DMS53 treated with DMSO at 0.1 percent for 48 hours (cell line): ENCODE data around the gene CRLF2.
"Not testable (repeated sequence)": the region's sequence is repeated elsewhere in the genome, so short reads cannot be mapped to it uniquely, and the experiment has no call there.

Experiments
- DNase-seq: peaks from one replicate; lab custom pipeline; 2025; ENCODE audit not compliant: unreplicated experiment; lab: John Stamatoyannopoulos, UW

CRLF2 gene

DNA sequence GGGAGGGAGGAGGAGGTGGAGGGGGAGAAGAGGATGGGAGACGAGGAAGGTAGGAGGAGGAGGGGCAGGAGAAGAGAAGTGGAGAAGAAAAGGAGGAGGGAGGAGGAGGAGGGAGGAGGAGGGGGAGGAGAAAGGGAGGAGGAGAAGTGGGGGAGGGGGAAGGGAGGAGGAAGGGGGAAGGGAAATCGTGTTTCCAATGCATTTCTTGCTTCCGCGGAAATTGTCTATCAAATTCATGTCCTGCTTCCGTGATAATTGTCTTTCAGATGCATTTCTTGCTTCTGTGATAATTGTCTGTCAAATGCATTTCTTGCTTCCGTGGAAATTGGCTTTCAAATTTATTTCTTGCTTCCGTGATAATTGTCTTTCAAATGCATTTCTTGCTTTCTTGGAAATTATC, 43.3 kb downstream of the CRLF2 start:
- no peak for DNase-seq

DNA sequence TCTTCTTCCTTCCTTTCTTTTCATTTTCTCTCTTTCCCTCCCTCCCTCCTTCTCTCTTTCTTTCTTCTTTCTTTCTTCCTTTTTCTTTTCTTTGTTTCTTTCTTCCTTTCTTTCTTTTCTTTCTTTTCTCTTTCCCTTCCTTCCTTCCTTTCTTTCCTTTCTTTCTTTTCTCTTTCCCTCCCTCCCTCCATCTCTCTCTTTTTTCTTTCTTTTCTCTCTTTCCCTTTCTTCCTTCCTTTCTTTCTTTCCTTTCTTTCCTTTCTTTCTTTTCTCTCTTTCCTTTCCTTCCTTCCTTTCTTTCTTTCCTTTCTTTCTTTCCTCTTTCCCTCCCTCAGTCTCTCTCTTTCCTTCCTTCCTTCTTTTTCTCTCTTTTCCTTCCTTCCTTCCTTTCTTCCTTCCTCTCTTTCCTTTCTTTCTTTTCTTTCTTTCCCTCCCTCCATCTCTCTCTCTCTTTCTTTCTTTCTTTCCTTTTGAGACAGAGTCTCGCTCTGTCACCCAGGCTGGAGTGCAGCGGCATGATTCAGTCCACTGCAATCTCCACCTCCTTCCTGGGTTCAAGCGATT, 44.4 kb downstream of the CRLF2 start:
- DNase-seq = no peak

DNA sequence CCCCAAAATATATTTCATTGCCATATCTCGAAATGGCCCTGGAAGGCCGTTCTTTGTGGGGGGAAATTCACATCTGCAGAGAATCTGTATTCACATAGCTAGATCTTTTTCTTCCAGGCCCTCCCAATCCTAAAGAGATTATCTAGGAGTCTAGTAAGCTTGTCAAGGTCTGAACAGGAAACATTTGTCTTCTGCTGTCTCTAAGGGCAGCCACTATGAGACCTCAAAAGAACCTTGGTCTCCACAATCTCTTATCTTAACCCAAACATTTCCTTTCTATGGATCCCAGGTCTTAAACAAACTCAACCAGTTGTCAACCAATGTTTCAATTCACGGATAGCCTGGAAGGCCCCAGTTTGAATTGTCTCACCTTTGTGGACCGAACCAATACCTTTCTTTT, 45.0 kb downstream of the CRLF2 start:
- no peak for DNase-seq

DNA sequence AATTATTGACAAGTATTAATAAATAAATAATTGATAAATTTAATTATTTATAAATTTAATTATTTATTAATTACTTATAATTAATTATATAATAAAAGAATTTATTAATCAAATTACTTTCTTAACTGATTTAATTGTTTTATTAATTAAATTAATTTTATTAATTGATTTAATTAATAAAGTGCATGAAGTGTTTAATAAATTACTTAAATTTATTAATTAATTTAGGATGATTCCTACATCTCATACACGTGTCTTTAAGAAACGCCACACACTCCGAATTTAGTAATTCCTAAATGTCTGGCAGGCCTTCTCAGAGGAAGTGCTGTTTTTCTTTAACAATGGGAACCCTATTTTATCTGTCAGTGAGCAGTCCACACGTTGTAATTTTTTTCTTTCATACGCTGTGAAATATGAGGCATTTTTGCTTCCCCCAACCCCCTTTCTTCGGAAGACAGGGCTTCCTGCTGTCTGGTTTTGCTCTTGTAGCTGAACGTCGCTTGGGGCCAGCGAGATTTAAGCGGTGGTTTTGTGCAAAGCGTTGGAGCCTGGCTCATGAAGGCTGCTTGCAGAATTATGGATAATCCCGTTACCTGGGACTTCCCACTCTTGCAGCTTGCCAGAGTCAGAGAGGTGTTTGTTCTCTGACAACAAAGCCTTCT, 46.8 kb downstream of the CRLF2 start:
- no peak for DNase-seq

DNA sequence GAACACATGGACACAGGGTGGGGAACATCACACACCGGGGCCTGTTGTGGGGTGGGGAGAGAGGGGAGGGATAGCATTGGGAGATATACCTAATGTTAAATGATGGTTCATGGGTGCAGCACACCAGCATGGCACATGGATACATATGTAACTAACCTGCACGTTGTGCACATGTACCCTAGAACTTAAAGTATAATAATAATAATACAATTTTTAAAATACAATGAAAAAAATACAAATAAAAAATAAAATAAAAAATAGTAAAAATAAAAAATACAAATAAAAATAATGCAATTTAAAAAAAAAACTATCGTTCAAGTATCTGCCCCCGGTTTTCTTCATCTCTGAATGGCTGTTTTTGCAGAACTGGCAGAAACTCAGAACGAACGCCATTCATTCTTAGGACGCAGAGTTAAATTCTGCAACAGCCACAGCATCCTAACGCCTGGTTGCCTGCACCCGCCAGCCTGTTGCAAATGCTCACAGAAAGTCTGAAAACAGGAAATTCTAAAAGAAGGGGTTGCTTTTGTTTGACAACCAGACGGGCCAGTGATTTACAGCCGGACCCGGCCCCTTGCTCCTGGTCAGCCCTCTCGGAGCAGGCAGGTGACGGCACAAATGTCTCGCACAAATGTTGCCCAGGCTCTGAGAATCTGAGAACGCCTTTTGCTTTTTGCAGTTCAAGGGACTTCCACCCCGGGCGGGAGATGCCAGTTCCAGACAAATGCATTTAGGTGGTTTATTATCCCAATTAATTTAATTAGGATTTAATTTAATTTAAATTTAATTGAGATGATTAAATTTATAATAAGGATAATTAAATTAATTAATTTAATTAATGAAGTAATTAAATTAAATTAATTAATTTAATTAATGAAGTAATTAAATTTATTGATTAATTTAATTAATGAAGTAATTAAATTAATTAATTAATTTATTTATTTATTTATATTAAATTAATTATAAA, 47.8 kb downstream of the CRLF2 start:
- DNase-seq = no peak

DNA sequence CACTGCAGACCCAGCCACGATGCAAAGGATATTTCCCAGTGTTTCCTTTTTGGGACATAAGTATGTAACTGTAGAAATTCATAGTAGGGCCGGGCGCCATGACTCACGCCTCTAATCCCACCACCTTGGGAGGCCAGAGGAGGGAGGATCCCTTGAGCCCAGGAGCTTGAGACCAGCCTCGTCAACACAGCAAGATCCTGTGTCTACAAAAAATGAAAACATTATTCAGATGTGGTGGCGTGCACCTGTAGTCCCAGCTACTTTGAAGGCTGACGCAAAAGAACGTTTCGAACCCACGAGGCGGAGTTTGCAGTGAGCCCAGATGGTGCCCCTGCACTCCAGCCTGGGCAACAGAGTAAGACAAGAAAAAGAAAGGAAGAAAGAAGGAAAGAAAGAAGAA, 49.2 kb downstream of the CRLF2 start:
- no peak for DNase-seq

DNA sequence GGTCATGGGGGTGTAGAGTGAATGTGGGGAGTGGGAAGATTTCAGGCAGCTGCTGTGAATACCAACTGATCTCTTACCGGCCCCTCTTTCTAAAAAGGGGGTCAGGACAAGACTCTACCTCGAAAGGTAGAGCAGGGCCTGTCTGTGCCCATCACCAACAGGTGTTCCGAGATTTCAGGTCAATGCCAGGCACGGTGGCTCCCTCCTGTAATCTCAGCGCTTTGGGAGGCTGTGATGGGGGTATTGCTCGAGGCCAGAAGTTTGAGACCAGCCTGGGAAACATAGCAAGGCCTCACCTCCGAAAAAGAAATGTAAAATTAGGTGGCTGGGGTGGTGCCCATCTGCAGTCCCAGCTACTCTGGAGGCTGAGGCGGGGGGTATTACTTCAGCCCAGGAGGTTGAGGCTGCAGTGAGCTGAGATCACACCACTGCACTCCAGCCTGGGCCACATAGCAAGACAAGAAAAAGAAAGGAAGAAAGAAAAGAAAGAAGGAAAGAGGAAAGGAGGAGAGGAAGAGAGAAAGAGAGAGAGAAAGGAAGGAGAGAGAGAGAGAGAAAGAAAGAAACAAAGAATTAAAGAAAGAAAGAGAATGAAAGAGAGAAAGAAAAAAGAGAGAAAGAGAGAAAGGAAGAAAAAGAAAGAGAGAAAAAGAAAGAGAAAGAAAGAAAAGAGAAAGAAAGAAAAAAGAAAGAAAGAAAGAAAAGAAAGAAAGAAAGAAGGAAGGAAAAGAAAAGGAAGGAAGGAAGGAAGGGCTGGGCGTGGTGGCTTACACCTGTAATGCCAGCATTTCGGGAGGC, 50.1 kb downstream of the CRLF2 start:
- DNase-seq = no peak

DNA sequence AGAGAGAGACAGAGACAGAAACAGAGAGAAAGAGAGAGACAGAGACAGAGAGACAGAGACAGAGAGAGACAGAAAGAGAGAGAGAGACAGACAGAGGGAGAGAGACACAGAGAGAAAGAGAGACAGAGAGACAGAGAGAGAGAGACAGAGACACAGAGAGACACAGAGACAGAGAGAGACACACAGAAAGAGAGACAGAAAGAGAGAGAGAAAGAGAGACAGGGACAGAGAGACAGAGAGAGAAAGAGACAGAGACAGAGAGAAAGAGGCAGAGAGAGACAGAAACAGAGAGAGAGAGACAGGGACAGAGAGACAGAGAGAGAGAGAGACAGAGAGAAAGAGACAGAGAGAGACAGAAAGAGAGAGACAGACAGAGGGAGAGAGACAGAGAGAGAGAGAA, 52.9 kb downstream of the CRLF2 start:
- no peak for DNase-seq

DNA sequence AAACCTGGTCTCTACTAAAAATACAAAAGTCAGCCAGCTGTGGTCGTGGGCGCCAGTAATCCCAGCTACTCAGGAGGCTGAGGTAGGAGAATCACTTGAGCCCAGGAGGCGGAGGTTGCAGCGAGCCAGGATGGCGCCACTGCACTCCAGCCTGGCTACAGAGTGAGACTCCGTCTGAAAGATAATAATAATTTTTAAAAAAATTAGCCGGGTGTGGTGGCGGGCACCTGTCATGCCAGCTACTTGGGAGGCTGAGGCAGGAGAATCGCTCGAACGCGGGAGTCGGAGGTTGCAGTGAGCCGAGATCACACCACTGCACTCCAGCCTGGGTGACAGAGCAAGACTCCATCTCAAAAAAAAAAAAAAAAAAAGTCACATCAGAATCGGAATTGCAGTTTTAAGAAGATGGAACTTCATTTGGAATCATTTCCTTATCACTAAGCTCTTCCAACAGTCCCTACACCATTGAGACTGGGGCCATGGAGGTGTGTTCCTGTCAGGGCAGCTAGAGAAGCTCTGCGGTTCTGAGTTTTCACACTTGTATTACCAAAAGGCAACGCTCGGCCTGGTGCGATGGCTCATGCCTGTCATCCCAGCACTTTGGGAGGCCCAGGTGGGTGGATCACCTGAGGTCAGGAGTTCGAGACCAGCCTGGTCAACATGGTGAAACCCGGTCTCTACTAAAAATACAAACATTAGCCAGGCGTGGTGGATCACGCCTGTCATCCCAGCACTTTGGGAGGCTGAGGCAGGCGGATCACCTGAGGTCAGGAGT, 55.6 kb downstream of the CRLF2 start:
- DNase-seq = not testable (repeated sequence)

DNA sequence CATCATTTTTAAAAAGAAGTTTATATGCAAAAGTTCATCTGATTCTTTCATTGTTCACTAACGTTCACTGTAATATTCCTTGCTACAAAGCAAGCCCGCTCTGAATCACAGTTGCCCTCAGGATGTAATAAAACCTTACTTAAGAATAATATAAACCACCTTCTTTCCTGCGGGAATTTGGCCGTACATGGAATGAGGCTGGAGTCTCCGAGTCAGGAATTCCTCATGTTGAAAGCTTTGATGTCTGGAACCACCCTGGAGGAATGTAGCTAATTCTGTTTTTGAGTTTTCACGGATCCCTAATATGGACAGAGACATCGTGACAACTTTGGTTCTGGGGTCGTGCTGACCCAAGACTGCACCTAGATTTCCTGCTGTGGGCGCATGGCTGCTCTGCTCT, 58.5 kb downstream of the CRLF2 start:
- DNase-seq = no peak

DNA sequence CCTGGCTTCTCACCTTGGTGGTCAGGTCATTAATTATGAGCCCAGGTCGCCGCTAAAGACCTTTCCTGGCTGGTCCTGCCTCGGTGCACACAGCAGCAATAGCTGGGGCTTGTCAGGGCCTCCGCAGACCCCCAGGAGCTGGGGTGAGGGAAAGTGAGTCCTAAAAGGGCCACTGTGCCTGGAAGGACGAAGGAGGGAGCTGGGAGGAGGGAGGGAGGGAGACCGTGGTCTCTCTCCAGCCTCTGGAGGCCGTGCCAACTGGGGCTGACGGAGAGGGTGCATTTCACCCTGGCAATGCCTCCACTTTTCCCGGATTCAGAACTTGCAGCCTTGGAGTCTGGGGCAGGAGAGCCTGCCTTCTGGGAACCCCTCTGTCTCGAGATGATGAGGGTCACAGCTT, 60.4 kb downstream of the CRLF2 start:
- no peak for DNase-seq

DNA sequence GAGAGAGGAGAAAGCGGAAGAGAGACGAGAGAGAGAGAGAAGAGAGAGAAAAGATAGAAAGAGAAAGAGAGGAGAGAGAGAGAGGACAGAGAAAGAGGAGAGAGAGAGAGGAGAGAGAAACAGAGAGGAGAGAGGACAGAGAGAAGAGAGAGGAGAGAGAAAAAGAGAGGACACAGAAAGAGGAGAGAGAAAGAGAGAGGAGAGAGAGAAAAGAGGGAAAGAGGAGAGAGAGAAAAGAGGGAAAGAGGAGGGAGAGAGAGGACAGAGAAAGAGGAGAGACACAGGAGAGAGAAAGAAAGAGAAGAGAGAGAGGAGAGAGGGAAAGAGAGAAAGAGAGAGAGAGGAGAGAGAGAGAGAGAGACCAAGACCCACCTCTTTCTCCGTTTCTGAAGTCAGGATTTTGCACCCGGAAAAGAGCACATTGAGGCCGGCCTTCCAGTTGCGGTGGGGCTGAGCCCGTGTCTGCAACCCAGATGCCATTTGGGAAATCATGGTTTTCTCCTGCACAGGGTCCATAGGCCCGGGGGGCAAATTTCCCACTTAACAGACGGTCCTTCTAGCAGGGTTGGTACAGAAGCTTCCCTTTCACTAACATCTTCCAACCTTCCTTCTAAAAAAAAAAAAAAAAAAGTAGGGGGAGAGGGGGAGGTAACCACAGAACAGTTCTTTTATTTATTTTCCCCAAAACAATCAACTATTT, 60.9 kb downstream of the CRLF2 start:
- no peak for DNase-seq

DNA sequence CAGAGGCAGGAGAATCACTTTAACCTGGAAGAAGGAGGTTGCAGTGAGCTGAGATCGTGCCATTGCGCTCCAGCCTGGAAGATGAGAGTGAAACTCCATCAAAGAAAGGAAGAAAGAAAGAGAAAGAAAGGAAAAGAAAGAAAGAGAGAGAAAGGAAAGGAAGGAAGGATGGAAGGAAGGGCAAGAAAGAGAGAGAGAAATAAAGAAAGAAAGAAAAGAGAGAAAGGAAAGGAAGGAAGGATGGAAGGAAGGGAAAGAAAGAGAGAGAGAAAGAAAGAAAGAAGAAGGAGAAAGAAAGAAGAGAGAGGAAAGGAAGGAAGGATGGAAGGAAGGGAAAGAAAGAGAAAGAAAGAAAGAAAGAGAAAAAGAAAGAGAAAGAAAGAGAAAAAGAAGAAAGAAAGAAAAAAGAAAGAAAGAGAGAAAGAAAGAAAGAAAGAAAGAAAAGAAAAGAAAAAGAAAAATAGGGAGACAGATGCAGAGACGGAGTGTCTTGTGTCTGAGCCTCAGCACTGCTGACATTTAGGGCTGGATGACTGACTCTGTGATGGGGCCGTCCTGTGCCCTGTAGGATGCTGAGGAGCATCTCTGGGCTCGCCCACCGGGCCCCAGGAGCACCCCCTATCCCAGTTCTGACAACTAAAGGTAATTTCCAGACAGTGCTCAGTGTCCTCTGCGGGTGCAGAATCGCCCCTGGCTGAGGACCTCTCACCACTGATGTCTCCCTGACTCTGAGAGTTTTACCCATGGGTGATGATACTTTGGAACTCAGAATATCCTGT, 61.7 kb downstream of the CRLF2 start:
- no peak for DNase-seq

DNA sequence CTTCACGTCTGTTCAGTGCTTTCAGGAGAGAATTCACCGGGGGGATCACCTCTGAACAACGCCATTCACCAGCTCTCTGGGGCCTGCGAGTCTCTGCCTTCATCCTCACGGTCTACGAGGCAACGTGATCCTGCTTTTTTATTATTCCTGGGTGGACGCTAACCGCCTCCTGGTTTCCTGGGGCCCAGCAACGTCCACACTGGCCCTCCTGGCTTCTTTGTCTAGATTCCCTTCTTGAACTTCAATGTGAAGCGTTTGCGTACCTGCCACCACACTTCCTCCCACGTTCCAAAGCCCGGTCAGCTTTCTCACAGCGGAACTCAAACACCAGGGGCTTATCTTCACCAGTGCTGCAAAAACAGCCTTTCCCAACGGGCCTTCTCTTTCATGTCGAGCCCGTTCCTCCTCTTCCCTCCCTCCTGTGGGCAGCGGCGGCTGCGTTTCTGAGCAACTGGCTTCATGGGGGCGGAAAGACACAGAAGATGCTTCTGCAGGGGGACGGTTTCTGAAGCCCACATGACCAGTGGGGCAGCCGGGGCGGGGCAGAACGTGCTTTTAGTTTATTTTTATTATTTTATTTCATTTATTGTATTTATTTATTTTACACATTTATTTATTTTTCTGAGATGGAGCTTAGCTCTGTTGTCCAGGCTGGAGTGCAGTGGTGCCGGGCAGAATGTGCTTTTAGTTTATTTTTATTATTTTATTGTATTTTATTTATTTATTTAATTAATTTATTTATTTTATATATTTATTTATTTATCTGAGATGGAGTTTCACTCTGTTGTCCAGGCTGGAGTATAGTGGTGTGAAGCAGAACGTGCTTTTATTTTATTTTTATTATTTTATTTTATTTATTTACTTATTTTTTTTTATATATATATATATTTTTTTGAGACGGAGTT, 64.6 kb downstream of the CRLF2 start:
- DNase-seq = no peak

DNA sequence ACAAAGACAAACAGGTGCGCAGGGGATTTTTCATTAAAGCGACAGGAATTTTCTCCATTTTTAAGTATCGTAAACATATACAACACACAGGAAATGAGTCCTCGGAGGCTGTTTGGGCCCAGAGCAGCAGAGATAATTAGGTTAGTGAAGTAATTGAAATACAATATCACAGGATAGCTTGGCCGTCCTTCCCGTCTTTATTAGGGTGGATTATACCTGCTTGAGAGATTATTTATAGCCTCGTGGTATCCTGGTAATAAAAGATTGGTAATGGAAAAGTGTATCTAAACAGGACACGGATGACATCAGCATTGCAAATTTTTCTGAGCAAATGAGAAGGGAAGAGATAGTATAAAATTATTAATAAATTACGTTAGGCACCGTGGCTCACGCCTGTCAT, 68.2 kb downstream of the CRLF2 start:
- no peak for DNase-seq
